H1 (cell line): Measurements from ENCODE around the gene FBXL16. TPM values are rescaled to one million over a fixed set of nuclear protein-coding genes. Genes with fewer than 3 reads are reported as not detected.

Experiments used
- CTCF ChIA-PET: fragments of 300-600 bp; sonication (Branson Sonifier 250); formaldehyde crosslinking; loops from one replicate; lab custom pipeline; 2021; ENCODE audit not compliant: partially characterized antibody; lab: Charles Lee
- POLR2A ChIA-PET: fragments of 300-600 bp; sonication (Branson Sonifier 250); formaldehyde crosslinking; loops from one replicate; lab custom pipeline; 2021; ENCODE audit warnings: inconsistent platforms; ENCODE audit not compliant: partially characterized antibody; lab: Charles Lee
- DNase-seq, 2 experiments: peaks; one replicate each; pipeline versions ENCODE4 v3.0.0 to v3.0.0-alpha.2; 2010 to 2022; ENCODE audit warnings: low spot score in 2 of 2, low read depth in 1 of 2, mixed read lengths in 1 of 2
- FAIRE-seq: peaks from 2 replicates; lab custom pipeline; 2011; peaks lifted over from hg19 to GRCh38; lab: Jason Lieb, UNC
- H2AFZ ChIP-seq: 2 replicates; pipeline ENCODE4 v1.8.1; 2012; ENCODE audit warnings: low read length, inconsistent platforms
- H2AK5ac ChIP-seq: 2 replicates; pipeline ENCODE4 v1.6.1; 2013; ENCODE audit warnings: low read depth, low read length
- H2BK120ac ChIP-seq: replicated peaks from 2 replicates; pipeline ENCODE3; 2013; ENCODE audit warnings: low read depth, low read length, inconsistent platforms
- H2BK12ac ChIP-seq: 2 replicates; pipeline ENCODE4 v1.6.1; 2013; ENCODE audit warnings: low read depth, low read length
- H2BK15ac ChIP-seq: 2 replicates; pipeline ENCODE4 v1.6.1; 2013; ENCODE audit warnings: low read length
- H2BK20ac ChIP-seq: 2 replicates; pipeline ENCODE4 v1.6.1; 2013; ENCODE audit warnings: low read length
- H2BK5ac ChIP-seq: 2 replicates; pipeline ENCODE4 v1.6.1; 2013; ENCODE audit warnings: low read depth, low read length
- H3K14ac ChIP-seq: 2 replicates; pipeline ENCODE4 v1.6.1; 2013; ENCODE audit warnings: inconsistent platforms; ENCODE audit not compliant: insufficient read length
- H3K18ac ChIP-seq: 2 replicates; pipeline ENCODE4 v1.6.1; 2013; ENCODE audit warnings: low read length; ENCODE audit errors: extremely low read depth
- H3K23ac ChIP-seq: 2 replicates; pipeline ENCODE4 v1.6.1; 2013; ENCODE audit warnings: inconsistent platforms; ENCODE audit not compliant: insufficient read length
- H3K23me2 ChIP-seq: 2 replicates; pipeline ENCODE4 v1.6.1; 2013; ENCODE audit warnings: low read depth, low read length
- H3K27ac ChIP-seq: 2 replicates; pipeline ENCODE4 v1.6.1; 2011; ENCODE audit warnings: low read depth, low read length, inconsistent platforms
- H3K27me3 ChIP-seq, 4 experiments: replicated peaks in 1 of 4; 1 replicate in 1 of 4; 2 replicates in 3 of 4; pipeline versions ENCODE4 v1.6.1 to v1.8.1; 2011 to 2013; ENCODE audit warnings: low read length in 3 of 4, mild to moderate bottlenecking in 3 of 4, inconsistent platforms in 2 of 4, mixed read lengths in 2 of 4, moderate library complexity in 1 of 4; ENCODE audit not compliant: control insufficient read depth in 3 of 4, insufficient read depth in 3 of 4; ENCODE audit errors: extremely low read depth in 1 of 4
- H3K36me3 ChIP-seq, 4 experiments: 2 replicates each; pipeline versions ENCODE4 v1.6.1 to v1.8.1; 2011 to 2013; ENCODE audit warnings: mild to moderate bottlenecking in 4 of 4, low read length in 3 of 4, moderate library complexity in 2 of 4, control low read depth in 1 of 4, inconsistent platforms in 1 of 4; ENCODE audit not compliant: insufficient read depth in 4 of 4, control insufficient read depth in 2 of 4
- H3K4ac ChIP-seq: replicated peaks from 2 replicates; pipeline ENCODE3; 2013; ENCODE audit warnings: low read length, low read depth, mixed read lengths, inconsistent platforms; ENCODE audit not compliant: insufficient read length
- H3K4me1 ChIP-seq, 4 experiments: replicated peaks in 1 of 4; 1 replicate in 1 of 4; 2 replicates in 3 of 4; pipeline versions ENCODE4 v1.6.1 to v1.8.1; 2011 to 2013; ENCODE audit warnings: low read length in 3 of 4, inconsistent platforms in 2 of 4, mixed read lengths in 1 of 4; ENCODE audit not compliant: insufficient read depth in 4 of 4, control insufficient read depth in 3 of 4
- H3K4me2 ChIP-seq, 2 experiments: 2 replicates each; pipeline versions ENCODE4 v1.6.1 to v1.8.1; 2011 to 2013; ENCODE audit warnings: low read depth in 2 of 2, low read length in 2 of 2, control low read depth in 1 of 2, inconsistent platforms in 1 of 2, mild to moderate bottlenecking in 1 of 2; ENCODE audit not compliant: insufficient read depth in 1 of 2
- H3K4me3 ChIP-seq, 4 experiments: fragments of 200-600, 300-600 bp in 1 of 4; sonication (generic), shearing (Covaris generic), sonication (Bioruptor Twin) in 1 of 4; 2 replicates each; pipeline versions ENCODE4 v1.5.1 to v1.8.1; 2011 to 2016; ENCODE audit warnings: low read length in 4 of 4, low read depth in 3 of 4, control low read depth in 2 of 4, inconsistent platforms in 2 of 4, mild to moderate bottlenecking in 2 of 4, mixed read lengths in 1 of 4, moderate library complexity in 1 of 4; ENCODE audit not compliant: insufficient read depth in 2 of 4; ENCODE audit errors: extremely low read depth in 1 of 4
- H3K56ac ChIP-seq: replicated peaks from 2 replicates; pipeline ENCODE3; 2013; ENCODE audit warnings: low read depth, mild to moderate bottlenecking, mixed read lengths, low read length, inconsistent platforms; ENCODE audit not compliant: insufficient read length
- H3K79me1 ChIP-seq: 2 replicates; pipeline ENCODE4 v1.6.1; 2013; ENCODE audit warnings: low read depth, low read length, control low read depth
- H3K79me2 ChIP-seq, 2 experiments: 2 replicates each; pipeline versions ENCODE4 v1.6.1 to v1.8.1; 2012 to 2013; ENCODE audit warnings: low read length in 2 of 2, mild to moderate bottlenecking in 2 of 2, inconsistent platforms in 1 of 2; ENCODE audit not compliant: insufficient read depth in 2 of 2, control insufficient read depth in 1 of 2
- H3K9ac ChIP-seq, 4 experiments: replicated peaks in 1 of 4; 1 replicate in 1 of 4; 2 replicates in 3 of 4; pipeline versions ENCODE4 v1.6.1 to v1.8.1; 2011 to 2013; ENCODE audit warnings: low read depth in 3 of 4, low read length in 3 of 4, control low read depth in 2 of 4, mild to moderate bottlenecking in 2 of 4, moderate library complexity in 2 of 4, inconsistent platforms in 1 of 4; ENCODE audit errors: extremely low read depth in 1 of 4
- H3K9me3 ChIP-seq, 2 experiments: 2 replicates each; pipeline versions ENCODE4 v1.6.1 to v1.8.1; 2012 to 2013; ENCODE audit warnings: mild to moderate bottlenecking in 2 of 2, moderate library complexity in 2 of 2, control low read depth in 1 of 2, inconsistent platforms in 1 of 2, low read depth in 1 of 2, low read length in 1 of 2, mixed read lengths in 1 of 2; ENCODE audit not compliant: insufficient read depth in 2 of 2
- H4K20me1 ChIP-seq, 2 experiments: replicated peaks in 1 of 2; 2 replicates each; pipeline versions ENCODE3 to v1.8.1; 2011 to 2013; ENCODE audit warnings: inconsistent platforms in 2 of 2, low read length in 2 of 2, mild to moderate bottlenecking in 1 of 2; ENCODE audit not compliant: insufficient read depth in 2 of 2, control insufficient read depth in 1 of 2
- H4K5ac ChIP-seq: 2 replicates; pipeline ENCODE4 v1.6.1; 2013; ENCODE audit warnings: low read length, low read depth, mixed read lengths, inconsistent platforms; ENCODE audit not compliant: insufficient read length
- H4K8ac ChIP-seq: 2 replicates; pipeline ENCODE4 v1.8.0; 2013; ENCODE audit warnings: mild to moderate bottlenecking, moderate library complexity, low read length, inconsistent platforms; ENCODE audit not compliant: insufficient read depth; ENCODE audit errors: extremely low read depth
- H4K91ac ChIP-seq: replicated peaks from 2 replicates; pipeline ENCODE3; 2013; ENCODE audit warnings: low read length, mixed read lengths, inconsistent platforms; ENCODE audit not compliant: insufficient read length
- EZH2 ChIP-seq: fragments of 200-600 bp; sonication (generic); IDR thresholded peaks from 2 replicates; pipeline ENCODE4 v1.7.1; 2012; ENCODE audit warnings: low read depth, mild to moderate bottlenecking, moderate library complexity, low read length, inconsistent platforms; ENCODE audit not compliant: severe bottlenecking
- POLR2A ChIP-seq, 2 experiments: IDR thresholded peaks; 1 replicate in 1 of 2; 2 replicates in 1 of 2; pipeline ENCODE4 v1.6.1; 2011; ENCODE audit warnings: low read depth in 2 of 2, low read length in 2 of 2, mild to moderate bottlenecking in 2 of 2; ENCODE audit errors: control extremely low read depth in 1 of 2
- WGBS, 2 experiments: shearing (Covaris generic) in 1 of 2; methylation state at CpG; one replicate each; pipeline versions ENCODE4 v1.1.6 to v1.1.7; 2013 to 2015; ENCODE audit warnings: low lambda C conversion rate in 2 of 2, mixed read lengths in 2 of 2, inconsistent platforms in 1 of 2, low coverage in 1 of 2, missing lambda C conversion rate in 1 of 2; ENCODE audit not compliant: insufficient replicate concordance in 2 of 2, insufficient coverage in 1 of 2, insufficient read length in 1 of 2; ENCODE audit errors: extremely low coverage in 1 of 2, missing lambda C conversion rate in 1 of 2; 5-methylcytosine and 5-hydroxymethylcytosine counted together
- polyA plus RNA-seq, 7 experiments: library from polyadenylated mRNA; depleted of rRNA in 3 of 7; stranded (reverse) in 5 of 7; unstranded in 2 of 7; fragments of >200 nt in 5 of 7; fragments of 200-250 nt in 2 of 7; gene quantifications; 1 replicate in 5 of 7; 2 replicates in 1 of 7; 4 replicates in 1 of 7; pipeline versions ENCODE4 v1.2.1 to v1.2.3, GENCODE V29; 2011 to 2013; ENCODE audit warnings: missing spikeins in 2 of 7, mixed read lengths in 2 of 7
- total RNA-seq: library from RNA; stranded (reverse); fragmentation: NEBNext Ultra II Directional; extraction: Animal tissue kit (Norgen Biotek cat#: 25700); gene quantifications from 2 replicates; pipeline ENCODE4 v1.2.1, GENCODE V29; 2021

FBXL16 gene
- total and polyA plus RNA-seq, 2 of the 8 experiments (the other 6 are each of a cell fraction or from before 2014, with no cell fraction given) = 12.5 to 12.8 TPM

- Histone ChIP-seq H4K5ac (no peak overlapping the region), H3K4me1 (peaks cover 0 to 23% (median 15%) of the 10 kb centered on the region in 4 experiments; a peak in 5 of 7 replicates), H3K36me3 (no peaks in the 10 kb centered on the region), H2BK120ac (no peak overlapping the region), H3K27ac (no peak overlapping the region), H3K27me3 (peaks cover 1 to 53% (median 34%) of the 10 kb centered on the region in 4 experiments), H3K14ac (no peak overlapping the region), H4K91ac (no peak overlapping the region), H3K23ac (no peak overlapping the region), H3K9ac (no peak overlapping the region)
- POLR2A ChIA-PET = interaction anchor here (1.1 to 4.6 kb wide), 4 partner anchors 10 to 40 kb away, joined by 3 to 48 read pairs (median 6); partner anchors contain the start of genes ANTKMT, JMJD8, RHBDL1 and STUB1
- TF ChIP-seq POLR2A (IDR thresholded peaks at IDR 0.05; ENCODE audit: control extremely low read depth in 1 of 2, low read depth in 2 of 2, low read length in 2 of 2) (no peak), EZH2 (no peak)
- TF ChIP-seq, all 59 proteins: peak for 0
- Histone ChIP-seq H2AK5ac (no peak overlapping the region), H3K23me2 (peaks cover 15% of the 10 kb centered on the region), H3K79me2 (no peaks in the 10 kb centered on the region), H3K79me1 (peaks cover 4% of the 10 kb centered on the region), H3K18ac (no peak overlapping the region), H3K4ac (no peak overlapping the region), H4K20me1 (peaks cover 0 to 11% of the 10 kb centered on the region in 2 experiments), H3K9me3 (no peaks in the 10 kb centered on the region), H2BK12ac (no peak overlapping the region), H3K56ac (no peak overlapping the region), H4K8ac (no peak overlapping the region), H2BK15ac (no peak overlapping the region), H3K4me2 (no peak overlapping the region; a peak in 1 of 4 replicates), H2BK5ac (no peak overlapping the region), H2BK20ac (no peak overlapping the region), H3K4me3 (no peak overlapping the region), H2AFZ (no peak overlapping the region)
- FAIRE-seq (no peak), DNase-seq (no peak)
- CTCF ChIA-PET = interaction anchor here (0.9 to 2.0 kb wide), 5 partner anchors 11 to 93 kb away, joined by 3 to 7 read pairs (median 6); no protein-coding TSS in a partner anchor
- WGBS, 2 experiments = 75% methylated on average over 10 of the region's 10 CpGs; no CpG with 5 or more reads in 1 of the 2 experiments
Measured at GRCh38 chr16:692356-693108, 13.1 kb downstream of the FBXL16 start.
